Measurements from ENCODE around the gene SLC9A9.
"Not testable (repeated sequence)": the region's sequence is repeated elsewhere in the genome, so short reads cannot be mapped to it uniquely, and the experiment has no call there.

Gene SLC9A9

DNA sequence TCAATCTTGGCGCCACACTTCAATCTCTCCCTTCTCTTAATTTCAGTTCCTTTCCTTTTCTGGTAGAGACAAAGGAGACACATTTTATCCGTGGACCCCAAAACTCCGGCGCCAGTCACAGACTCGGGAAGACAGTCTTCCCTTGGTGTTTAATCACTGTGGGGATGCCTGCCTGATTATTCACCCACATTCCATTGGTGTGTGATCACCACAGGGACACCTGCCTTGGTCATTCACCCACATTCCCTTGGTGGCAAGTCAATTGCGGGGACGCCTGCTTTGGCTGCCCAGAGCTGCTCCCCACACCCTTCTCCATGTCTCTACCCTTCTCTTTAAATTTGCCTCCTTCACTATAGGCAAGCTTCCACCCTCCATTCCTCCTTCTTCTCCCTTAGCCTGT lies 50.1 kb downstream of the SLC9A9 start:
- H3K27me3 ChIP-seq (ENCODE audit: control insufficient read depth, insufficient read depth, low read length); H3K36me3 ChIP-seq (ENCODE audit: control insufficient read depth, insufficient read depth, low read length); H3K9ac ChIP-seq (ENCODE audit: low read length); H3K9me3 ChIP-seq (ENCODE audit: control insufficient read depth, low read length); H3K4me3 ChIP-seq (ENCODE audit: low read length); H3K4me1 ChIP-seq (ENCODE audit: control insufficient read depth, insufficient read depth, low read length): not testable (repeated sequence)

DNA sequence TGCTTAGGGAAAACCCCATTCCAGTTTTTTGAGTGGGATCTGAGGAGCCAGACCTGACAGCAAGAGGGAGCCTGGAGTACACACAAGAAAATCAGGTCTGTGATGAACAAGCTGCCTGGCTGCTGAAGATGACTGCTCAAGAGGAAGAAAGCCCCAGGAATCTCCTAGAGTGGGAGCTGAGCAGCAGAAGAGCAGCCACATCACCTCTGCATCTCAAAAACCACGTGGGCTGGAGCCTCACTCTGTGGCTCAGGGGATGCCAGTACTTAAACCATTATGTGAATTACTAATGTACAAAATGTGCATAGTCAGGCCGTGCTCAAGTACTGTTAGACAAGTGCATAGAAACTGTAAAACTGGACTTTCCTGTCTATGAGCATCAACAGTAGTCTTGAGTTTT lies 52.4 kb downstream of the SLC9A9 start:
- H3K4me1 ChIP-seq (ENCODE audit: control insufficient read depth, insufficient read depth, low read length) = no peaks in the 10 kb centered on the region
- no peaks in the 10 kb centered on the region for H3K9me3 ChIP-seq (ENCODE audit: control insufficient read depth, low read length)
- H3K9ac ChIP-seq (ENCODE audit: low read length) = no peak overlapping the region
- no peak overlapping the region for H3K4me3 ChIP-seq (ENCODE audit: low read length)
- H3K36me3 ChIP-seq (ENCODE audit: control insufficient read depth, insufficient read depth, low read length) = no peaks in the 10 kb centered on the region
- H3K27me3 ChIP-seq (ENCODE audit: control insufficient read depth, insufficient read depth, low read length) = no peaks in the 10 kb centered on the region

DNA sequence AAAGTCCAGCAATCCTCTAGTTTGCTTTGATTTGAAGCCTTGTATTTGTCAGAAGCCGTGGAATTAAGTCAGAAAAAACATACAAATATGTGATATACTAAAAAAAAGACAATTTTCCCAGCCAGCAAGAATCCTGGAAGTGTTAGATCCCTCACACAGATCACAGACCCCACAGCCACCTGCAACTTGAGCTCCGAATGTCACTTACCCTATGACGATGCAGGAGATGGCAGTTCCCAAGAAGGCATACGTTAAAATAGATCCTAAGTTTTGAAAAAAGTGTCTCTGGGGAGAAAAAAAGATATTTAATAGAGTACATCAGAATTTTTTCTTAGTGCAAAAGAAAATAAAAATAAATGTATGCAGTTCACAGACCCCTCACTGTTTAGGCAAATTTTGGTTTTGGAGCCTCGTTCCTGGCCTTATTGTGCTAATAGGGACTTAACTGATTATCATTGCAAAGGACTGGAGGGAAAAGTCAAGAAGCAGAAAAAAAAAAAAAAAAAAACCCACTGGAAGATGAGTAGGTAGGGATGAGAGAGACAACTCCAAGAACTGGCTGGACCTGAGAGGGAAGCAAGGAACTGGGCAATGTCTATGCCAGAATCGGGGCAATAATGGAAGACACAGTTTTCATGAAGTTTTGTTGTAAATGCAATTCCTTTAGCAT lies 53.3 kb downstream of the SLC9A9 start:
- Histone ChIP-seq H3K4me1 (ENCODE audit: control insufficient read depth, insufficient read depth, low read length) (no peaks in the 10 kb centered on the region), H3K27me3 (ENCODE audit: control insufficient read depth, insufficient read depth, low read length) (no peaks in the 10 kb centered on the region), H3K36me3 (ENCODE audit: control insufficient read depth, insufficient read depth, low read length) (no peaks in the 10 kb centered on the region), H3K4me3 (ENCODE audit: low read length) (no peak overlapping the region), H3K9ac (ENCODE audit: low read length) (no peak overlapping the region), H3K9me3 (ENCODE audit: control insufficient read depth, low read length) (no peaks in the 10 kb centered on the region)

DNA sequence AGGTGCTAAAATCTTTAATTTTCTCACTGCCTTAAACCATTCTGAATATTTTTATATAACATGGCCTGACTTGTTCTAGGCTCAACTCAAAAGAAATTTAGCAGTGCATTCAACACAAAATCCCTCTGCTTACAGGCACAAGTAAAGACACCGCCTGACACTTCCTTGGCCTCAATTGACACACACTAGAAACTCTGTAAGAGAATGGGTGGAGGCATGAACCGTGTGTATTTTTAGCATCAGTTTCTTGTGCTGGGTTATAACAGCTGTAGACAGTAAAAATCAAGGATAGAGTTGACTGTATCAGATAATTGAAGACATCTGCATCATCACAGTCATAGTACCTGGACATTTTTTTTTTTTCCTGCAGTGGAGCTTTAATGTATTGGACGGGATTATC lies 54.3 kb downstream of the SLC9A9 start:
- no peaks in the 10 kb centered on the region for H3K36me3 ChIP-seq (ENCODE audit: control insufficient read depth, insufficient read depth, low read length)
- H3K4me1 ChIP-seq (ENCODE audit: control insufficient read depth, insufficient read depth, low read length) = no peaks in the 10 kb centered on the region
- H3K4me3 ChIP-seq (ENCODE audit: low read length) = no peak overlapping the region
- no peak overlapping the region for H3K9ac ChIP-seq (ENCODE audit: low read length)
- H3K27me3 ChIP-seq (ENCODE audit: control insufficient read depth, insufficient read depth, low read length) = no peaks in the 10 kb centered on the region
- H3K9me3 ChIP-seq (ENCODE audit: control insufficient read depth, low read length) = no peaks in the 10 kb centered on the region

DNA sequence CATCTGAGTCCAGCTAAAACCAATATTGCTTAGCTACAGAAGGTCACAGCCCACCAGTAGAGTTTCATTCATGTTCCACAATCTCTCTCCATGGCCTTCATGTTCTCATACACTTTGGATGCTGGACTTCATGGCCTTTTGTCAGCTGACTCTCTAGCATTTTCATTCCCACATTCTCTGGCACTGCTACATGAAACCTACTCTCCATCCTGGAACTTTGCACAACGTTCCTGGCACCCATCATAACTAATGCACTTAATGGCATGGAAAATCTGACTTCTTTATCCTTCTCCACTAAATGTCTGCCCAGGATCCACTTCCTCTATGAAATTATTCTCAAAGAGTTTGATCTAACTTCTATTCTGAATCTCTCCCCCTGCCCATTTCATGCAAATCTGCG lies 56.9 kb downstream of the SLC9A9 start:
- H3K36me3 ChIP-seq (ENCODE audit: control insufficient read depth, insufficient read depth, low read length) = no peaks in the 10 kb centered on the region
- H3K27me3 ChIP-seq (ENCODE audit: control insufficient read depth, insufficient read depth, low read length) = no peaks in the 10 kb centered on the region
- no peak overlapping the region for H3K4me3 ChIP-seq (ENCODE audit: low read length)
- no peaks in the 10 kb centered on the region for H3K4me1 ChIP-seq (ENCODE audit: control insufficient read depth, insufficient read depth, low read length)
- no peaks in the 10 kb centered on the region for H3K9me3 ChIP-seq (ENCODE audit: control insufficient read depth, low read length)
- H3K9ac ChIP-seq (ENCODE audit: low read length) = no peak overlapping the region

DNA sequence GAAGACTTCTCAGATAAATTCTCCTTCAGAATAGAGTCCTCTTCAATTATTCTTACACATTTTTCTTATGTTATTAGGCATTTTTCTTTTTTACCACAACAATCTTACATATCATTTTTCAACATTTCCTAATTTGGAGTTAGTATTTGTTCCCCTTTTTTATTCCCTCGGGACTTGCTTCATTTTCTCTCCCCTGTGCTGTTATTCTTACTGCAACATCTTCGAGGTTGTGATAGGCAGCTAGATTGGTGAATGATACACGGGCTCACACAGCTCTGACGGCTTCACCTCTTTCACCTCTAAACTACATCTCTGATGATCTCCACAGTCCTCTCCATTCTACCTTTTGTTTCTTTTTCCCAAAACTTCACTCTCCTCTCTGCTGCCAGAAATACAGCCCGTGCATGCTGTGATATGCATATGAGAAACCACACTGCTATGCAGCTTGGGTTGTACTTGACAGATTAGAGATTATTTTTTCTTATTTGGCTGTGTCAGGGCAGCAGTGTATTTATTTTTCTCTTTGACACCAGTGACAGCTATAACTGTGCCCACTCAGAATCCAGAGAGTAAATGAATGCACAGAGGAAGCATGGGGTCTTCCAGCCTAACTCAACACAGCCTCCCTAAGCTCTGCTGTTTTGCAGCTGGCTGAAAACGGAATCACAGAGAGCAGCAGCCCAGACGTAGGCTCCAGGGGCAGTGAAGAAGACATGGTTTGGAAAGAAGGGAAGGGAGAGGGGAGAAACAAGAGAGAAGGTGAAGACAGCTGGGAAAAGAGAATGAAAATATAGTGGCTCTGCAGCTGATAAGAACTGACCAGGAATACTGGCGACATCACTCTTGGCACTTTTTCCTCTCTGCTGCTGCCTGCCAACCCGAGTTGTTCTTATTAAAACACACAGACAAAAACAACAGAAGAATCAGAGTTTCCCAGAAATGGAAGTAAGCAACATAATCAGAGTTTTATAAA lies 61.8 kb downstream of the SLC9A9 start:
- no peak overlapping the region for H3K4me3 ChIP-seq (ENCODE audit: low read length)
- H3K9ac ChIP-seq (ENCODE audit: low read length) = no peak overlapping the region

DNA sequence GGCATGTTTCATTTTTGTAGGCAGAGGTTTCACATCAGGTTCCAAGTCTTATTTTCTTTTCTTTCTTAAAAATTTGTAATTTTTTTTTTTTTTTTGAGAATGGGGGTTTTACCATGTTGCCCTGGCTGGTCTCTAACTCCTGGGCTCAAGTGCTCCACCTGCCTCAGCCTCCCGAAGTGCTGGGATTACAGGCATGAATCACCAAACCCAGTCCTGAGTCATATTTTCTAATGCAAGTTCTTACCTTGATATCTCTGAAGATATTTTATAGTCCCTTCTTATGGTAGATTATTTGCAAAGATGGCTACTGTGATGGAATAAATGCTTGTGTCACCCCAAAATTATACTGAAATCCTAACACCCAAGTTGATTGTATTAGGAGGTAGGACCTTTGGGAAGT lies 63.8 kb downstream of the SLC9A9 start:
- Histone ChIP-seq H3K4me3 (ENCODE audit: low read length) (no peak overlapping the region), H3K9me3 (ENCODE audit: control insufficient read depth, low read length) (no peaks in the 10 kb centered on the region), H3K4me1 (ENCODE audit: control insufficient read depth, insufficient read depth, low read length) (no peaks in the 10 kb centered on the region), H3K36me3 (ENCODE audit: control insufficient read depth, insufficient read depth, low read length) (no peaks in the 10 kb centered on the region), H3K27me3 (ENCODE audit: control insufficient read depth, insufficient read depth, low read length) (no peaks in the 10 kb centered on the region), H3K9ac (ENCODE audit: low read length) (no peak overlapping the region)

More for the DNA sequence above, 61.8 kb downstream of the SLC9A9 start:
- no peaks in the 10 kb centered on the region for H3K27me3 ChIP-seq (ENCODE audit: control insufficient read depth, insufficient read depth, low read length)
- H3K9me3 ChIP-seq (ENCODE audit: control insufficient read depth, low read length) = no peaks in the 10 kb centered on the region
- H3K4me1 ChIP-seq (ENCODE audit: control insufficient read depth, insufficient read depth, low read length) = no peaks in the 10 kb centered on the region
- H3K36me3 ChIP-seq (ENCODE audit: control insufficient read depth, insufficient read depth, low read length) = no peaks in the 10 kb centered on the region

DNA sequence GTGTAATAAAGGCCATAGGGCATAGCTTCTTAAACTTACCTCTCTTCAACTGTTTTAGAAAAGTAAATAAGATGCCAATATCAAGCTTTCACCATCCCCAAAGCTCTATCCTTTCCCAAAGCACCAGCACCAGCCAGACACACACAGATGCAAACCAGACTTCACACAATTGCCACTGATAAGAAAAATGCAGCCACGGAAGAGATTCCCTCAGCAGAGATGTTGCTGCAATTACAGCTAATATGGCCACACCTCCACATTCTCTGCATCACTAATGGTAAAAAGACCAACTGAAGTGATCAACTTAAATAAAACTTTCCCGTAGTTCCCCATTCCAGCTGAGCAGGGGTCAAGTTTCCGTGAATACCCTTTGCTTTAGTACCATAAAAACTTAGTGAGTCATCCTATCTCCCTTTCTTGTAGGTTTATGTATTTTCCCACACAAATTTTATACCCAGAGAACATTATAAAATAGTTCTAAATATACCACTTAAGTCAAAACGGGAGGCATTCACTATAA lies 64.4 kb downstream of the SLC9A9 start:
- Histone ChIP-seq H3K36me3 (ENCODE audit: control insufficient read depth, insufficient read depth, low read length) (no peaks in the 10 kb centered on the region), H3K9ac (ENCODE audit: low read length) (no peak overlapping the region), H3K9me3 (ENCODE audit: control insufficient read depth, low read length) (no peaks in the 10 kb centered on the region), H3K4me3 (ENCODE audit: low read length) (no peak overlapping the region), H3K4me1 (ENCODE audit: control insufficient read depth, insufficient read depth, low read length) (no peaks in the 10 kb centered on the region), H3K27me3 (ENCODE audit: control insufficient read depth, insufficient read depth, low read length) (no peaks in the 10 kb centered on the region)

DNA sequence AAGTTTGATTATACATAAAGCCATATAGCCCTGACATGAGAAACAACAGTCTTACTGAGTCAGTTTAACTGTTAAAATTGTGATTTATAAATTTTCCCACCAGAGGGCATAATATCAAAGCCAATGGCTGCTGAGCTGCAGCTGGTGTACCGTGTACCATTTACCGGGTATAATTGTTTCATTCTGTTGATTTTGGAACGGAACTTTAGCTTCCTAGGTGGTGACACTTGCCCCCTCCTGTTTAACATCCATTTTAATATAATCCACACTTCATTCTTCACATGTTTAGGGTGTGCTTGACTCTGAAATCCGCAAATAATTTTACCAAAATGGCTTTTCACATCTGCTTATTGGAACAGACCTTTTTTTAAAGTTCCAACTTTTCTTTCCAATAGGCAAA lies 72.8 kb downstream of the SLC9A9 start:
- H3K27me3 ChIP-seq (ENCODE audit: control insufficient read depth, insufficient read depth, low read length) = no peaks in the 10 kb centered on the region
- H3K9ac ChIP-seq (ENCODE audit: low read length) = no peak overlapping the region
- no peaks in the 10 kb centered on the region for H3K36me3 ChIP-seq (ENCODE audit: control insufficient read depth, insufficient read depth, low read length)
- H3K4me1 ChIP-seq (ENCODE audit: control insufficient read depth, insufficient read depth, low read length) = no peaks in the 10 kb centered on the region
- no peaks in the 10 kb centered on the region for H3K9me3 ChIP-seq (ENCODE audit: control insufficient read depth, low read length)
- no peak overlapping the region for H3K4me3 ChIP-seq (ENCODE audit: low read length)

DNA sequence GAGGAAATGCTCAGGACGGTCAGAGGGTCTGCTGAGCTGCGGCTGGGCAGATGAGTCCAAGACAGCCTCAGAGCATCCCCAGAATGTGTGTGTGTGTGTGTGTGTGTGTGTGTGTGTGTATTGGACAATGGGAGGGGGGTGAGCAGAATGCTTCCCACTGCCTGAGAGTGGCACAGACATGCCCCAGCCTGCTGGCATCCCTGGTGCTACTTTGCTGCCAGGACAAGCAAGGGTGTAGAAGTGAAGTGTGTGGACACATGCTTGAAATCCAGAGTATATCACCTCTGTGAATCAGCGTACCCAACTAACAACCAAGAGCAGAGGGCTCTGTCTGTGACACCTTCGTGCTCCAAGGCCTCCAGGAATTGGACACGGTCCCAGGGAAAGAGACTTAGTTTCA lies 76.3 kb downstream of the SLC9A9 start:
- no peak overlapping the region for H3K4me3 ChIP-seq (ENCODE audit: low read length)
- no peaks in the 10 kb centered on the region for H3K9me3 ChIP-seq (ENCODE audit: control insufficient read depth, low read length)
- H3K9ac ChIP-seq (ENCODE audit: low read length) = no peak overlapping the region
- no peaks in the 10 kb centered on the region for H3K4me1 ChIP-seq (ENCODE audit: control insufficient read depth, insufficient read depth, low read length)
- no peaks in the 10 kb centered on the region for H3K27me3 ChIP-seq (ENCODE audit: control insufficient read depth, insufficient read depth, low read length)
- H3K36me3 ChIP-seq (ENCODE audit: control insufficient read depth, insufficient read depth, low read length) = no peaks in the 10 kb centered on the region

DNA sequence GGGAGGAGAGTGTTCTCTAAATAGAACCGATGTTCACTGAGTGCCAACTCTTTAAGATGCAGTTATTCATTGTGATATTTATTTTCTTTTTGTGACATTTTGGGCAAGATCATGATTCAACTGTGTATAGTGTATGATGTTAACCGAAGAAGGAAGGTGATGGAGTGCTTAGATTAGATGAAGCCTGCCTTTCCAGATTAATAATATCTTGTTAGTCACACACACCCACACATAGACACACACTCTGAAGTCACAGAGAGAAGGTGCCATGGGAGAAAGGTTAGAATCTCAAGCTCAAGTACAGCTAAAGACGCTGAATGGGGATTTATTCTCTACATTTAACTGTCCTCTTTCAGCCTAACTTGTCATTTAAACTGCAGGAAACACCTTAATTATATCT lies 77.0 kb downstream of the SLC9A9 start:
- Histone ChIP-seq H3K4me3 (ENCODE audit: low read length) (no peak overlapping the region), H3K9me3 (ENCODE audit: control insufficient read depth, low read length) (no peaks in the 10 kb centered on the region), H3K36me3 (ENCODE audit: control insufficient read depth, insufficient read depth, low read length) (no peaks in the 10 kb centered on the region), H3K27me3 (ENCODE audit: control insufficient read depth, insufficient read depth, low read length) (no peaks in the 10 kb centered on the region), H3K9ac (ENCODE audit: low read length) (no peak overlapping the region), H3K4me1 (ENCODE audit: control insufficient read depth, insufficient read depth, low read length) (no peaks in the 10 kb centered on the region)

DNA sequence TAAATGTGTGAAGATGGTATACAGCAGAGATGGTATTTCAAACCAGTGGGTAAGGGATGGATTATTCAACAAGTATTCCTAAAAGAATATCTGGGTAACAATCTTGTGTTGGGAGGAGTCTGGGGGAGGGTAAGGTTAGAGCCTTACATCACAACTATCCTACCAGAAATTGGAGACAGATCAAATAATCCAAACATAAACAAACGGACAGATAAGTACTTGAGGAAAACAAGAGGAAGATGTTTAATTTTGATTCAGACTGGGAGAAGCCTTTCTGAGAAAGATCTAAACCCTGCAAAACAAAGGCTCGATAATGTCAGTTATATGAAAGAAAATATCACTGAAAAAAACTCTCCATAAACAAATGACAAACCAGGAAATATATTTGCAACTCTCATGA lies 77.9 kb downstream of the SLC9A9 start:
- H3K4me3 ChIP-seq (ENCODE audit: low read length) = no peak overlapping the region
- no peaks in the 10 kb centered on the region for H3K4me1 ChIP-seq (ENCODE audit: control insufficient read depth, insufficient read depth, low read length)
- H3K9ac ChIP-seq (ENCODE audit: low read length) = no peak overlapping the region
- H3K27me3 ChIP-seq (ENCODE audit: control insufficient read depth, insufficient read depth, low read length) = no peaks in the 10 kb centered on the region
- H3K9me3 ChIP-seq (ENCODE audit: control insufficient read depth, low read length) = no peaks in the 10 kb centered on the region
- H3K36me3 ChIP-seq (ENCODE audit: control insufficient read depth, insufficient read depth, low read length) = no peaks in the 10 kb centered on the region
